Fibroblast of lung (primary cell): ENCODE data around the gene OST4. TPM values are rescaled to one million over a fixed set of nuclear protein-coding genes. Genes with fewer than 3 reads are reported as not detected.

ENCODE experiments used
- DNase-seq, 2 donors: peaks; one replicate each; pipeline versions ENCODE4 v3.0.0 to v3.0.0-alpha.2; 2010; ENCODE audit warnings: low read depth in 2 of 2
- H2AFZ ChIP-seq: 2 replicates; pipeline ENCODE4 v1.5.1; 2012; ENCODE audit warnings: low read length, control low read depth, inconsistent platforms
- H3K27ac ChIP-seq: 2 replicates; pipeline ENCODE4 v1.5.1; 2011; ENCODE audit warnings: low read length, control low read depth; ENCODE audit not compliant: insufficient read depth
- H3K27me3 ChIP-seq: 2 replicates; pipeline ENCODE4 v1.5.1; 2011; ENCODE audit warnings: mild to moderate bottlenecking, low read length; ENCODE audit not compliant: control insufficient read depth, insufficient read depth
- H3K36me3 ChIP-seq: 2 replicates; pipeline ENCODE4 v1.5.1; 2011; ENCODE audit warnings: low read length; ENCODE audit not compliant: control insufficient read depth, insufficient read depth
- H3K4me1 ChIP-seq: 2 replicates; pipeline ENCODE4 v1.5.1; 2011; ENCODE audit warnings: low read length; ENCODE audit not compliant: control insufficient read depth, insufficient read depth; ENCODE audit errors: extremely low read depth
- H3K4me2 ChIP-seq: 2 replicates; pipeline ENCODE4 v1.5.1; 2011; ENCODE audit warnings: low read length, control low read depth; ENCODE audit not compliant: insufficient read depth; ENCODE audit errors: extremely low read depth
- H3K4me3 ChIP-seq, 4 experiments: fragments of 200-600 bp in 1 of 4; sonication (generic) in 1 of 4; replicated peaks in 1 of 4; 2 replicates each; pipeline ENCODE4 v1.5.1; 2011 to 2016; ENCODE audit warnings: low read length in 4 of 4, low read depth in 3 of 4, mild to moderate bottlenecking in 3 of 4, control low read depth in 2 of 4, inconsistent platforms in 1 of 4, mixed read lengths in 1 of 4; ENCODE audit not compliant: insufficient read depth in 1 of 4; ENCODE audit errors: control extremely low read depth in 1 of 4
- H3K79me2 ChIP-seq: 2 replicates; pipeline ENCODE4 v1.5.1; 2012; ENCODE audit warnings: mild to moderate bottlenecking, low read length, inconsistent platforms; ENCODE audit not compliant: control insufficient read depth, insufficient read depth
- H3K9ac ChIP-seq: 2 replicates; pipeline ENCODE4 v1.5.1; 2011; ENCODE audit warnings: mild to moderate bottlenecking, low read length, control low read depth; ENCODE audit not compliant: insufficient read depth
- H3K9me3 ChIP-seq: 2 replicates; pipeline ENCODE4 v1.5.1; 2012; ENCODE audit warnings: low read depth, low read length; ENCODE audit not compliant: control insufficient read depth, insufficient read depth
- H4K20me1 ChIP-seq: 2 replicates; pipeline ENCODE4 v1.5.1; 2011; ENCODE audit warnings: low read length; ENCODE audit not compliant: control insufficient read depth, insufficient read depth; ENCODE audit errors: extremely low read depth
- CTCF ChIP-seq, 2 donors: IDR thresholded peaks in 1 of 2; conservative IDR thresholded peaks in 1 of 2; 1 replicate in 1 of 2; 2 replicates in 1 of 2; pipeline ENCODE4 v1.5.1; 2011 to 2012; ENCODE audit warnings: low read length in 2 of 2, control low read depth in 1 of 2, inconsistent platforms in 1 of 2, low read depth in 1 of 2, mild to moderate bottlenecking in 1 of 2
- EZH2 ChIP-seq: IDR thresholded peaks from 2 replicates; pipeline ENCODE4 v1.5.1; 2012; ENCODE audit warnings: low read length, control low read depth, mild to moderate bottlenecking; ENCODE audit errors: missing control alignments
- polyA plus RNA-seq, 2 donors: library from polyadenylated mRNA; depleted of rRNA in 1 of 2; stranded (reverse) in 1 of 2; unstranded in 1 of 2; fragments of >200 nt; gene quantifications; 2 replicates each; pipeline ENCODE4 v1.2.1, GENCODE V29; 2011 to 2012; ENCODE audit warnings: missing spikeins in 1 of 2
- total RNA-seq: library from RNA; depleted of rRNA; stranded (reverse); fragments of >200 nt; gene quantifications from 2 replicates; pipeline ENCODE4 v1.2.1, GENCODE V29; 2014

OST4 gene
- total and polyA plus RNA-seq, 2 donors (not counting 1 experiment from before 2014, with no cell fraction given): 479 to 1,054 TPM

DNA sequence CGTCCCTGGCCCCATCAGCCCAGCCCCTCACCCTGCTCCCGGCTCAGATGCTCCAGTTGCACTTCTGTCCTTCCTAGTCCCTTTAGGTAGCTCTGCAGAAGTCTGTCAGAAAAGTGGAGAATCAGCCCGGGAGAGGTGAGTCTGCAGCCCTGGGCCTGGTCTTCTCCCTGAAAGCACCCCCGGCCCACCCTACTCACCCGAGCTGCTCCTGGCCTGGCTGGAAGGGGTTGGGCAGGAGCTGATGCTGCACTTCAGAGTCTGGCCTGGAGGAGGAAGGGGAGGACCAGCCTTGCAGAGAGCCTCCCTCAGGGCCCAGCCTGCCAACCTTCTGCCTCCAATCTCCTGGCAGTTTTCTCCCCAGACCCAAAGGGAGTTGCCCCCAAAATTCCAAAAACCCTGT is 30.9 kb upstream of the OST4 start:
- Histone ChIP-seq H3K4me3 (no peak overlapping the region), H2AFZ (no peak overlapping the region), H3K9me3 (no peaks in the 10 kb centered on the region), H3K9ac (no peak overlapping the region), H4K20me1 (no peaks in the 10 kb centered on the region), H3K27ac (no peak overlapping the region), H3K27me3 (peaks cover 4% of the 10 kb centered on the region), H3K4me1 (no peaks in the 10 kb centered on the region), H3K4me2 (no peak overlapping the region), H3K79me2 (no peaks in the 10 kb centered on the region), H3K36me3 (no peaks in the 10 kb centered on the region)
- no peak for DNase-seq
- no peak for TF ChIP-seq CTCF (conservative IDR thresholded peaks at IDR 0.05 in 1 of 2, IDR thresholded peaks at IDR 0.05 in 1 of 2; ENCODE audit: low read depth in 1 of 2, low read length in 2 of 2)
- no peak for TF ChIP-seq EZH2

GRCh38 chr2:27100036-27100435 is 28.6 kb upstream of the OST4 start:
- TF ChIP-seq CTCF (conservative IDR thresholded peaks at IDR 0.05 in 1 of 2, IDR thresholded peaks at IDR 0.05 in 1 of 2; ENCODE audit: low read depth in 1 of 2, low read length in 2 of 2): no peak

DNA sequence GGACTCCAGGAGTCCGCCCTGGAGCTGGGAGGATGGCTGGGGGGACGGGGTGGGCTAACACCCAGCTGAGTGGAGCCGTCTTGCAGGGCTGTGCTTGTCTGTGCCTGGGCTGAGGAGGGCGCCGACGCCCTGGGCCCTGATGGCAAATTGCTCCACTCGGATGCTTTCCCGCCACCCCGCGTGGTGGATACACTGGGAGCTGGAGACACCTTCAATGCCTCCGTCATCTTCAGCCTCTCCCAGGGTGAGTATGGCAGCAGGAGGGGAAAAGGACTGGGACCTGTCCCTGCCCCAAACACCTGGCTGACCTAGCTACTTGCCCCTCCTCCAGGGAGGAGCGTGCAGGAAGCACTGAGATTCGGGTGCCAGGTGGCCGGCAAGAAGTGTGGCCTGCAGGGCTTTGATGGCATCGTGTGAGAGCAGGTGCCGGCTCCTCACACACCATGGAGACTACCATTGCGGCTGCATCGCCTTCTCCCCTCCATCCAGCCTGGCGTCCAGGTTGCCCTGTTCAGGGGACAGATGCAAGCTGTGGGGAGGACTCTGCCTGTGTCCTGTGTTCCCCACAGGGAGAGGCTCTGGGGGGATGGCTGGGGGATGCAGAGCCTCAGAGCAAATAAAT is 28.0 kb upstream of the OST4 start:
- H2AFZ ChIP-seq: no peak overlapping the region

More at GRCh38 chr2:27100036-27100435, 28.6 kb upstream of the OST4 start:
- no peaks in the 10 kb centered on the region for H3K4me1 ChIP-seq
- H2AFZ ChIP-seq: no peak overlapping the region
- H3K9me3 ChIP-seq: no peaks in the 10 kb centered on the region
- DNase-seq: no peak
- H3K4me3 ChIP-seq: no peak overlapping the region
- H3K9ac ChIP-seq: no peak overlapping the region
- H3K4me2 ChIP-seq: no peak overlapping the region
- H3K79me2 ChIP-seq: no peaks in the 10 kb centered on the region
- no peaks in the 10 kb centered on the region for H3K36me3 ChIP-seq
- H4K20me1 ChIP-seq: no peaks in the 10 kb centered on the region
- no peak overlapping the region for H3K27ac ChIP-seq
- H3K27me3 ChIP-seq: peaks cover 2% of the 10 kb centered on the region

More for the DNA sequence above, 28.0 kb upstream of the OST4 start:
- Histone ChIP-seq H3K4me1 (no peaks in the 10 kb centered on the region), H3K9ac (no peak overlapping the region), H3K9me3 (no peaks in the 10 kb centered on the region), H3K27me3 (no peaks in the 10 kb centered on the region), H3K4me2 (no peak overlapping the region), H4K20me1 (no peaks in the 10 kb centered on the region), H3K36me3 (no peaks in the 10 kb centered on the region), H3K4me3 (no peak overlapping the region), H3K27ac (no peak overlapping the region), H3K79me2 (no peaks in the 10 kb centered on the region)
- no peak for DNase-seq
- TF ChIP-seq CTCF (conservative IDR thresholded peaks at IDR 0.05 in 1 of 2, IDR thresholded peaks at IDR 0.05 in 1 of 2; ENCODE audit: low read depth in 1 of 2, low read length in 2 of 2): no peak
- TF ChIP-seq EZH2: no peak
